ENCODE measurements around the gene MMP24. TPM values are rescaled to one million over a fixed set of nuclear protein-coding genes. Genes with fewer than 3 reads are reported as not detected.
A peak's percentile ranks its signal among the peaks of the same experiment; 100 is the strongest.
"Not testable (repeated sequence)": the region's sequence is repeated elsewhere in the genome, so short reads cannot be mapped to it uniquely, and the experiment has no call there.

The MMP24 gene
- total RNA-seq, 1 experiment from 2014 or later = not detected

GRCh38 chr20:35251613-35251940 is 25.1 kb downstream of the MMP24 start:
- CTCF ChIA-PET = interaction anchor here (1.1 kb wide), 1 partner anchor 18 kb away, joined by 3 read pairs; no protein-coding TSS in a partner anchor
- H3K9me3 Mint-ChIP-seq (ENCODE audit: unreplicated experiment) = no peaks in the 10 kb centered on the region
- POLR2A ChIA-PET = interaction anchor here (0.8 to 0.9 kb wide), 2 partner anchors 11 to 12 kb away, joined by 3 read pairs; no protein-coding TSS in a partner anchor
- BruUV-seq (replicated peaks) = no TSS peak
- no peaks in the 10 kb centered on the region for H3K36me3 Mint-ChIP-seq (ENCODE audit: insufficient read depth, unreplicated experiment)
- H3K27me3 Mint-ChIP-seq (ENCODE audit: insufficient read depth, unreplicated experiment) = no peaks in the 10 kb centered on the region
- H3K4me1 Mint-ChIP-seq (ENCODE audit: insufficient read depth, unreplicated experiment) = no peaks in the 10 kb centered on the region
- DNase-seq (ENCODE audit: unreplicated experiment) = no peak
- TF ChIP-seq CTCF (IDR thresholded peaks at IDR 0.05; ENCODE audit: unreplicated experiment) = no peak
- H3K4me3 Mint-ChIP-seq (ENCODE audit: unreplicated experiment) = no peak overlapping the region
- intact Hi-C loops (cut with micrococcal nuclease) = no loop called here
- H3K27ac Mint-ChIP-seq (ENCODE audit: low read depth, unreplicated experiment) = no peak overlapping the region

GRCh38 chr20:35252037-35252461 is 25.6 kb downstream of the MMP24 start:
- Mint-ChIP-seq H3K4me1 (ENCODE audit: insufficient read depth, unreplicated experiment) (peaks cover 2% of the 10 kb centered on the region), H3K27me3 (ENCODE audit: insufficient read depth, unreplicated experiment) (no peaks in the 10 kb centered on the region), H3K4me3 (ENCODE audit: unreplicated experiment) (no peak overlapping the region), H3K36me3 (ENCODE audit: insufficient read depth, unreplicated experiment) (no peaks in the 10 kb centered on the region), H3K9me3 (ENCODE audit: unreplicated experiment) (no peaks in the 10 kb centered on the region), H3K27ac (ENCODE audit: low read depth, unreplicated experiment) (peak overlapping the region; percentile 9)
- DNase-seq (ENCODE audit: unreplicated experiment) = no peak
- CTCF ChIA-PET = interaction anchor here (0.6 kb wide), 1 partner anchor 18 kb away, joined by 4 read pairs; no protein-coding TSS in a partner anchor
- TF ChIP-seq CTCF (IDR thresholded peaks at IDR 0.05; ENCODE audit: unreplicated experiment) = no peak
- intact Hi-C loops (cut with micrococcal nuclease) = no loop called here
- BruUV-seq (replicated peaks) = no TSS peak
- POLR2A ChIA-PET = interaction anchor here (0.9 kb wide), 1 partner anchor 12 kb away, joined by 3 read pairs; no protein-coding TSS in a partner anchor

GRCh38 chr20:35252598-35252997 is 26.1 kb downstream of the MMP24 start:
- H3K4me1 Mint-ChIP-seq (ENCODE audit: insufficient read depth, unreplicated experiment); H3K27ac Mint-ChIP-seq (ENCODE audit: low read depth, unreplicated experiment); BruUV-seq (replicated peaks); intact Hi-C loops (cut with micrococcal nuclease); H3K27me3 Mint-ChIP-seq (ENCODE audit: insufficient read depth, unreplicated experiment); POLR2A ChIA-PET; H3K9me3 Mint-ChIP-seq (ENCODE audit: unreplicated experiment); H3K36me3 Mint-ChIP-seq (ENCODE audit: insufficient read depth, unreplicated experiment); DNase-seq (ENCODE audit: unreplicated experiment); H3K4me3 Mint-ChIP-seq (ENCODE audit: unreplicated experiment): not testable (repeated sequence)
- CTCF ChIA-PET = interaction anchor here (0.6 kb wide), 1 partner anchor 18 kb away, joined by 4 read pairs; no protein-coding TSS in a partner anchor

DNA sequence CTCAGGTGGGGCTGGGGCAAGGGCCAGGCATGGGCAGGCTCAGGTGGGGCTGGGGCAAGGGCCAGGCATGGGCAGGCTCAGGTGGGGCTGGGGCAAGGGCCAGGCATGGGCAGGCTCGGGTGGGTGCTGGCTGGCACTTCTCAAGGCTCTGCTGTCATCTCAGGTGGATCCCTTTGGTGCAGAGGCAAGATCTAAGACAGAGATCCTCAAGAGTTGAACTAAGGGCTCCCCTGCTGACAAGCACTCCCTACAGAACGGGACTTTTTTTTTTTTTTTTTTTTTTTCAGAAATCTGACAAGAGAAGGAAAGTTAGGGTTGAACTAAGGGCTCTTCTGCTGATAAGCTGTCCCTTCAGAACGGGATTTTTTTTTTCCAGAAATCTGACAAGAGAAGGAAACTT is 26.5 kb downstream of the MMP24 start:
- Mint-ChIP-seq H3K4me3 (ENCODE audit: unreplicated experiment) (no peak overlapping the region), H3K27me3 (ENCODE audit: insufficient read depth, unreplicated experiment) (no peaks in the 10 kb centered on the region), H3K27ac (ENCODE audit: low read depth, unreplicated experiment) (no peak overlapping the region), H3K9me3 (ENCODE audit: unreplicated experiment) (no peaks in the 10 kb centered on the region), H3K36me3 (ENCODE audit: insufficient read depth, unreplicated experiment) (no peaks in the 10 kb centered on the region), H3K4me1 (ENCODE audit: insufficient read depth, unreplicated experiment) (peaks cover 10% of the 10 kb centered on the region)
- no TSS peak for BruUV-seq (replicated peaks)
- TF ChIP-seq CTCF (IDR thresholded peaks at IDR 0.05; ENCODE audit: unreplicated experiment) = no peak
- DNase-seq (ENCODE audit: unreplicated experiment) = no peak
- CTCF ChIA-PET = no interaction called here
- intact Hi-C loops (cut with micrococcal nuclease) = no loop called here
- POLR2A ChIA-PET = no interaction called here
